ENCODE measurements around the gene HES7.

The HES7 gene

GRCh38 chr17:8143581-8144400 lies 19.9 kb upstream of the HES7 start:
- no peak for FAIRE-seq
- no peak for DNase-seq (ENCODE audit: low spot score)

DNA sequence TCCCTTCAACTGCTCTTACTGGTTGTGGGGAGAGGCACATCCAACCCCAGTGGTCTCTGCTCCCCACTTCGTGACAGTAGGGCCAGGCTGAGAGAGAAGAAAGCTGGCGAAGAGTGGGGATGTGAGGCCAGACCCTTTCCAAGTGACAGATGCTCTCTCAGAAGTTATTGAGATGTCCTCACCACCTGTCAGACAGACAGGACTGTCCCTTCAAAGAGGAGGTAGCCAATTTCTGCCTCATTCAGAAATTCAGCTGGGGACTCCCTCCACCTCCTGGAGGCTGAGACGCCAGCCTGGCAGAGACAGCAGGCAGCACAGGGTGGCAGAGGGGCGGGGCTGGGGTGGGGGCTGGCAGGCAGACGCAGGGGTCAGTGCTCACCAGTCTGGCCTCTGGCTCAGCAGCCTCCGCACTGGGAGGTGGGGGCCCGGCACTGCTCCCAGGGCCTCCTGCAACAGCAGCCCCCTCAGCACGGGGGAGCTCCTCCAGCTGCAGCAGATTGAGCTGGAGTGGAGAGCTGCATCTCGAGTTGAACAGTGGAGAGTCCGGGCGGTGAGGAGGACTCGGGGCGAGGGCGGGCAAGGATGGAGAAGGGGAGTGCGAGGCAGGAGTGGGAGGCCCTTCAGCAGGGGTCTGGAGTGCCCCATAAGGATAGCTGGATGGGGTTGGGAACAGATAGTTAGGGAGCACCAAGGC lies 19.1 kb upstream of the HES7 start:
- FAIRE-seq (no peak), DNase-seq (ENCODE audit: low spot score) (no peak)

GRCh38 chr17:8142158-8142886 lies 18.4 kb upstream of the HES7 start:
- DNase-seq (ENCODE audit: low spot score) (no peak), FAIRE-seq (no peak)

- FAIRE-seq, result no peak
- no peak for DNase-seq (ENCODE audit: low spot score)
These were observed 17.8 kb upstream of the HES7 start for GRCh38 chr17:8141741-8142140.

GRCh38 chr17:8141045-8141444 lies 17.1 kb upstream of the HES7 start:
- DNase-seq (ENCODE audit: low spot score) (no peak), FAIRE-seq (no peak)

DNA sequence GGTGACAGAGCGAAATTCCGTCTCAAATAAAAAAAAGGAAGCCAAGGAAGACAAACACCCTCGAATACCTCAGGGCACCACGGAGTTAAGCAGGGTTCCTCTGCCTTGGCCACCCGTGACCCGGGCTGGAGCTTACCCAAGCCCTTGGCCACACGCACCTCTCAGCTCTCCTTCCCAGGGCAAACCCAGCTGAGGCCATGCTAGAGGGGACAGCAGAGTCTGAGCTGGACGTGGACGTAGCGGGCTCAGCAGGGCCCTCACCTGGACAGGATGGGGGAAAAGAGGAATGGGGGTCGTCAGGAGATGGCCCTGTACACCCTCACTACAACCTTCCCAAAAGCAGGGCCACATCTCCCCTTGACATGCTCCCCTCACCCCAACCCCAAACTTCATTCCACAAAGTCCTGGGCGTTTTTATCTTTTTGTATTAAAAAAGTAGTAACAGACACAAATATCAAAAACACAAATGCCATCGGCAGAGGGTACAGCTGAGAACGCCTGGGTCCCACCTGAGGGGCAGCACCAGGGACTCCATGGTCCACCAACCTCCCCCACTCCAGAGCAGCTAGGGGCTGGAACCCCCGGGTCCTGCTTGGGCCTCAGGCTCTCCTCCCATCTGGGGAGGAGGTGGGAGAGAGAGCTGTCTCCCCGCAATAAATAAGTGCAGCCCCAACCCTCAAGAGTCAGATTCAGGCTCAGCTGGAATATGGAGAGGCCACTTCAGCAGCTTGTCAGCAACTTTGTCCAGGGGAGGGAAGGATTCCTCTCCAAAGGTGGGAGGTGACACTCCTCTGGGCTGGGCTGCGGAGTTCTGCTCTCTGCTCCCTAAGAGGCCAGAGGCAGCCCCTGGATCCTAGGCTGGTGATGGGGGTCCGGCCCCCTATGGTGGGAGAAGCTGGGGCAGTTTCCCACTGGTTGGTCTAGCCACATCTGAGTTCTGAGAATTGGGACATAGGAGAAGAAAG lies 16.4 kb upstream of the HES7 start:
- no peak for FAIRE-seq

GRCh38 chr17:8138672-8139371 lies 14.9 kb upstream of the HES7 start:
- DNase-seq (ENCODE audit: low spot score), result peak; percentile 80
- no peak for FAIRE-seq

More for the DNA sequence above, 16.4 kb upstream of the HES7 start:
- no peak for DNase-seq (ENCODE audit: low spot score)

DNA sequence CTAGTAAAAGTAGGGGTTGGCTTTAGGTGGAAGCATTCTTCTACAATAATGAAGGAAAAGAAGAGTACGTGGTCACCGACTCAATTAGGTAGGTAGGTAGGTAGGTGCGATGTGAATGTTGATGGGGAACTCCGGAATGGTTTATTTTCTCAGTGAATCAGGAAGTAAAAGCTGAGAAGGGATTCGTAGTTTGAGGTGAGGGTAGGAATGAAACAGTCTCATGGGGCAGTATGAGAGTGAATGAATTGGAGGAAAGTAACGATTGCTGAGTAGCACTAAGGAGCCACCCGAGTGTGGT lies 14.4 kb upstream of the HES7 start:
- FAIRE-seq (no peak), DNase-seq (ENCODE audit: low spot score) (no peak)

GRCh38 chr17:8137645-8138373 lies 13.9 kb upstream of the HES7 start:
- DNase-seq (ENCODE audit: low spot score) (no peak), FAIRE-seq (no peak)

GRCh38 chr17:8133941-8134340 lies 10.0 kb upstream of the HES7 start:
- DNase-seq (ENCODE audit: low spot score) (no peak), FAIRE-seq (no peak)

DNA sequence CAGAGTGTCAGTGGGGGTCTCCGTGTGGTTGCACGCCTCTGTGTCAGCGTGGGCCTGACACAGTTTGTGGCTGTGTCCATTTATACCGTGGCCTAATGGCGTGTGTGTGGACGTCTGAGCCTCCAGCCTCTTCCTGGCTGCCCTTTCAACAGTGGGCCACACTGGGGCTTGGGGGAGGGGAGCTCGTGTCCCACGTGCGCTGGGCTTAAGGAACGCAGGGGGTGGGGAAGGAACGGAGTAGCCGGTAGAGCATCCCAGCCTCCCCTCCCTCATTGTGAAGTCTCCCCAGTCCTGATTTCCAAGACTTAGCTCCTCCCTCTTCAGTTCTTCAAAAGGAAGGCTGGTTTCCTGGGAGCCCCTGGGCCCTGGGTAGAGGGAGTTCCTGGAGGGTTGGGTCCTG lies 9.5 kb upstream of the HES7 start:
- no peak for FAIRE-seq
- no peak for DNase-seq (ENCODE audit: low spot score)

GRCh38 chr17:8131844-8132441 lies 8.0 kb upstream of the HES7 start:
- FAIRE-seq (no peak), DNase-seq (ENCODE audit: low spot score) (no peak)

DNA sequence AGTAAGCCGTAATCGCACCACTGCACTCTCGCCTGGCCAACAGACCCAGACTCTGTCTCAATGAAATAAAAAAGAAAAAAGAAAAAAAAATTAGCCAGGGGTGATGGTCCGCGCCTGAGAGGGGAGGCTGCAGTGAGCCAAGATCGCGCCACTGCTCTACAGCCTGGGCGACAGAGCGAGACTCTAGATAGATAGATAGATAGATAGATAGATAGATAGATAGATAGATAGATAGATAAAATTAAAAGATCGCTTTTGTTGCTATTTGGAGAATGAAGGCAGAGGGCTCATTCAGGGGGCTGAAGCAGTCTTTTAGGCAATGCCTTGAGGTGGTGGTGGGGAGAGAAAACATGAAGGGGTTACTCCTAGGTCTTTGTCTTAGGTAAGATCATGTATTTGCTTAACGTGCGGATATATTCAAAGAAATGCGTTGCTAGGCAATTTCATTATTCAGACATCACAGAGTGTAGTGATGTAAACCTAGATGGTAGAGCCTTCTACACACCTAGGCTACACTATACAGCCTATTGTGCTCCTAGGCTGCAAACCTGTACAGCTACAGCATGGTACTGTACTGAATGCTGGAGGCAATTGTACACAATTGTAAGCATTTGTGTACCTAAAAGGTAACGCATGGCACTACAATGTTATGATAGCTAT lies 4.3 kb upstream of the HES7 start:
- no peak for FAIRE-seq
- no peak for DNase-seq (ENCODE audit: low spot score)

DNA sequence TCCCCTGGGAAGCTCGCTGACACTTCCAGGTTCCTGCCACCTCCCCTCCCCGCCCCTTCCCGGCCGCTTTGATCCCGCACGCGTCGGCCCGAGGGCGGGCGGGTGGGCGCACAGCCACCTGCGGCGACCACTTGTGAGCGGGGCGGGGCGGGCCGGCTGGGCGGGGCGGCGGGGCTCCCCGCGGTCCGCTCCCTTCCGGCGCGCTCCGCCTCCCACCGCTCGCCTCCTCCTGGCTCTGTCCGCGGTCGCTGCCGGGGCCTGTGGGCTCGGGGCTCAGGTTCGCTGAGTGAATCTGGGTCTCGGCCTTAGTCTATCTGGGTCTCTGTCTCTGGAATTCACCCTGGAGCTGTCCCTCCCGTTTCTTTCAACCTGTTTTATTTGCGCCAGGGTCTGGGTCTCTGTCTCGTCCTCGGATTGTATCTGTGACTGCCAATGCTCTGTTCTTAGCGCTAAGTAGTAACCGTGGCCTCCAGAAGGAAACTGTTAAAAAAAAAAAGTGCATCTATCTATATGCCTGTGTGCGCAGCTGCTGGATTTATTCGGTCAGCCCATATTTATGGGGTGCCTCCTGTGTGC lies 2.7 kb upstream of the HES7 start:
- FAIRE-seq (no peak), DNase-seq (ENCODE audit: low spot score) (peak; percentile 56)

DNA sequence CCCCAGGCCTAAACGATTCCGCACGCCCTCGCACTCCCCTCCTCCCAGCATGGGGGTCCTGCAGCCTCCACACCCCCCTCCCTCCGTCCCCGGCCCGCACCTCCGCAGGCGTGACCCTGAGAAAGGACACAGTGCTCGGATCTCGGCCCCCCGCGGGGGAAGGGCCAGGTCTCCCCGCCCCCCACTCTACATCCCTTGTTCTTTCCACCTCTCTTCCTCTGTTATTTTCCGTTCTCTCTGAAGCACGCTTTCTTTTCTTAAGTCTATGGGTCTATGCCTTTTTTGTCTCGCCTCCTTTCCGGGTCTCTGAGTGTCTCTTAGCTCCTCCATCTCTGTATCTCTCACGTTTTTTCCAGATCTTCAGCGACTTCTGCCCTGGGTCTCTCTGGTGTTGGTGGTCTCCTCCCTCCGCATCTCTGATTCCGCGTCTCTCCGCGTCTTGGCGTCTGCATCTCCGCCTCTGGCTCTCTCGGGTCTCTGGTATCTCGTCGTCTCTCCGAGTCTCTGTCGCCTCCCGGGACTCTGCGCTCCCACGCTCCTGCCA lies 2.1 kb upstream of the HES7 start:
- DNase-seq (ENCODE audit: low spot score) (peak; percentile 17), FAIRE-seq (no peak)

DNA sequence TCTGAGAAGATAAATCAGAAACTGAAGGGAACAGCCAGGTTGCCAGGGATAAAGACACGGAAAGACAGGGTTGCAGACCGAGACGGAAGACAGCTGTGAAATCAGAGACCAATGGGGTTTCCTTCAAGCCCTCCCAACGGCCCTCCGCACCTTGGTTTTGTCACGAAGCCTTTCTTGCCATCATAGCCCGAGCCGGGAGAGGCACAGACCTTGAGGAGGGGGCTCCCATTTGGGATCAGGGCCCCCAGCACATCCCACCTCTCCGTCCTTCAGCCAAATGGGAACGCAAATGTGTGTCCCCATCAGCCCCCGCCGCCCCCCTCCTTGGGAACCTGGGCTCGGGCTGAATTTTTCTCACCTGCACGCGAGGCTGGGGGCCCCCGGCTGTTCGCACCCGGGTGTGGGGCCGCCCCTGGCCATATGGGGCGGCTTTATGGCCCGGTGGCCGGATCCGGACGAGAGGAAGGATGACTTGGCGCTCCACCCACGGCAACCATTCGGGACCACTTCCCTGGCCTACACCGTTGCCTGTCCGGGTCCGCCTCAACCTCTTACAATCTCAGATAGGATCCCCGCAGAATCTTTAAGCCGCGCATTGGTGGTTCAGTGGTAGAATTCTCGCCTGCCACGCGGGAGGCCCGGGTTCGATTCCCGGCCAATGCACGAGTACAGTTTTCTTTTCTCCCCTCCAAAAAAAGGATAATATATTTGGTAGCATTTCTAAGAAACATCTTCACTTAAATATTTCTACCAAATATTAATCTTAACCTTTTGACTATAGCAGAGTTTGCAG lies 1.4 kb upstream of the HES7 start:
- FAIRE-seq (no peak), DNase-seq (ENCODE audit: low spot score) (peak; percentile 67)

- DNase-seq (ENCODE audit: low spot score) (no peak), FAIRE-seq (no peak)
These were observed 646 bp upstream of the HES7 start for GRCh38 chr17:8124350-8125153.

All from urothelium cell line (cell line).